ENCODE data around the gene AFF3.
"Not testable (repeated sequence)": the region's sequence is repeated elsewhere in the genome, so short reads cannot be mapped to it uniquely, and the experiment has no call there.

Gene AFF3

GRCh38 chr2:99509387-99509786, 633.0 kb downstream of the AFF3 start:
- Histone ChIP-seq H4K20me1 (ENCODE audit: insufficient read depth, low read length) (no peaks in the 10 kb centered on the region), H3K4me2 (ENCODE audit: low read length) (no peak overlapping the region), H3K9ac (ENCODE audit: low read length) (no peak overlapping the region), H3K4me1 (ENCODE audit: insufficient read depth, low read length, severe bottlenecking) (peaks cover 10% of the 10 kb centered on the region), H3K79me2 (ENCODE audit: insufficient read depth, low read length) (no peaks in the 10 kb centered on the region), H3K4me3 (ENCODE audit: low read depth, low read length, poor library complexity, severe bottlenecking) (no peak overlapping the region), H3F3A (ENCODE audit: insufficient read depth, low read length) (no peaks in the 10 kb centered on the region), H2AFZ (ENCODE audit: low read length) (no peak overlapping the region), H3K9me2 (ENCODE audit: low read depth, low read length) (no peaks in the 10 kb centered on the region), H3K27me3 (ENCODE audit: insufficient read depth, low read length) (no peaks in the 10 kb centered on the region), H3K27ac (ENCODE audit: low read depth, low read length, poor library complexity, severe bottlenecking) (no peak overlapping the region), H3K9me3 (ENCODE audit: low read length) (no peaks in the 10 kb centered on the region), H3K36me3 (ENCODE audit: insufficient read depth, low read length) (no peaks in the 10 kb centered on the region)
- no peak for TF ChIP-seq EZH2 (IDR thresholded peaks at IDR 0.05; ENCODE audit: borderline replicate concordance, low read length)
- TF ChIP-seq, protein P1, sequence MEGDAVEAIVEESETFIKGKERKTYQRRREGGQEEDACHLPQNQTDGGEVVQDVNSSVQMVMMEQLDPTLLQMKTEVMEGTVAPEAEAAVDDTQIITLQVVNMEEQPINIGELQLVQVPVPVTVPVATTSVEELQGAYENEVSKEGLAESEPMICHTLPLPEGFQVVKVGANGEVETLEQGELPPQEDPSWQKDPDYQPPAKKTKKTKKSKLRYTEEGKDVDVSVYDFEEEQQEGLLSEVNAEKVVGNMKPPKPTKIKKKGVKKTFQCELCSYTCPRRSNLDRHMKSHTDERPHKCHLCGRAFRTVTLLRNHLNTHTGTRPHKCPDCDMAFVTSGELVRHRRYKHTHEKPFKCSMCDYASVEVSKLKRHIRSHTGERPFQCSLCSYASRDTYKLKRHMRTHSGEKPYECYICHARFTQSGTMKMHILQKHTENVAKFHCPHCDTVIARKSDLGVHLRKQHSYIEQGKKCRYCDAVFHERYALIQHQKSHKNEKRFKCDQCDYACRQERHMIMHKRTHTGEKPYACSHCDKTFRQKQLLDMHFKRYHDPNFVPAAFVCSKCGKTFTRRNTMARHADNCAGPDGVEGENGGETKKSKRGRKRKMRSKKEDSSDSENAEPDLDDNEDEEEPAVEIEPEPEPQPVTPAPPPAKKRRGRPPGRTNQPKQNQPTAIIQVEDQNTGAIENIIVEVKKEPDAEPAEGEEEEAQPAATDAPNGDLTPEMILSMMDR (IDR thresholded peaks at IDR 0.05; ENCODE audit: low read length) = no peak

DNA sequence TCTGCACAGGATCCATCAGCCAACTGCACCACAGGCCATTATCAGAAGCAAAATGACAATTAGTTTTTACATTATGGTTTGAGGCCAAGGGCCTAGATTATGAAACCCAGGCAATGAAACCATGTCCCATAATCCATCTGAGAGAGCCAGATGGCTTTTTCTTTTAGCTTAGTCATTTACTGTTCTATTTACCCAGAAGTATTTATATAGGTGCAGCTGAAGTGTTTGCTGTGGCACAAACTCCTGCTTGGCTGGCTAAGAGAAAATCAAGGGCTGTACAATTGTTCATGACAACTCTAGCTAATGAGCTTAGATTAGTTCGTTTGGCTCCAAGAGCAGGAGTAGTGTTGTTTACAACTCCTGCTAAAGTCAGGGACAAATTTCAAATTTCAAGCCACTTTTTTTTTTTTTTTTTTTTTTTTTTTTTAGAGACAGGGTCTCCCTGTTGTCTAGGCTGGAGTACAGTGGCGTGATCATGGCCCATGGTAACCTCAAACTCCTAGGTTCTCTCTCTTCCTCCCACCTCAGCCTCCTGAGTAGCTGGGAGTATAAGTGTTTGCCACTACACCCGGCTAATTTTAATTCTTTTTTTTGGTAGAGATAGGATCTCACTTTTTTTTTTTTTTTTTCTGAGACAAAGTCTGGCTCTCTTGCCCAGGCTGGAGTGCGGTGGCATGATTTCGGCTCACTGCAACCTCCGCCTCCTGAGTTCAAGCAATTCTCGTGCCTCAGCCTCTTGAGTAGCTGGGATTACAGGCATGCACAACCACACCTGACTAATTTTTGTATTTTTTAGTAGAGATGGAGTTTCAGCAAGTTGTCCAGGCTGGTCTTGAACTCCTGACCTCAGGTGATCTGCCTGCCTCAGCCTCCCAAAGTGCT, 634.2 kb downstream of the AFF3 start:
- H3K4me2 ChIP-seq (ENCODE audit: low read length) = no peak overlapping the region
- H3K4me3 ChIP-seq (ENCODE audit: low read depth, low read length, poor library complexity, severe bottlenecking) = no peak overlapping the region
- no peak overlapping the region for H3K27ac ChIP-seq (ENCODE audit: low read depth, low read length, poor library complexity, severe bottlenecking)
- H3K9me3 ChIP-seq (ENCODE audit: low read length) = no peaks in the 10 kb centered on the region
- no peaks in the 10 kb centered on the region for H3K36me3 ChIP-seq (ENCODE audit: insufficient read depth, low read length)
- no peak overlapping the region for H3K9ac ChIP-seq (ENCODE audit: low read length)
- TF ChIP-seq EZH2 (IDR thresholded peaks at IDR 0.05; ENCODE audit: borderline replicate concordance, low read length) = no peak
- TF ChIP-seq, protein P1 (IDR thresholded peaks at IDR 0.05; ENCODE audit: low read length) = no peak
- H3K27me3 ChIP-seq (ENCODE audit: insufficient read depth, low read length) = no peaks in the 10 kb centered on the region
- H3K4me1 ChIP-seq (ENCODE audit: insufficient read depth, low read length, severe bottlenecking) = peaks cover 10% of the 10 kb centered on the region
- H2AFZ ChIP-seq (ENCODE audit: low read length) = no peak overlapping the region
- no peaks in the 10 kb centered on the region for H3K9me2 ChIP-seq (ENCODE audit: low read depth, low read length)
- no peaks in the 10 kb centered on the region for H3F3A ChIP-seq (ENCODE audit: insufficient read depth, low read length)
- no peaks in the 10 kb centered on the region for H3K79me2 ChIP-seq (ENCODE audit: insufficient read depth, low read length)
- no peaks in the 10 kb centered on the region for H4K20me1 ChIP-seq (ENCODE audit: insufficient read depth, low read length)

GRCh38 chr2:99504844-99505584, 637.4 kb downstream of the AFF3 start:
- no peaks in the 10 kb centered on the region for H4K20me1 ChIP-seq (ENCODE audit: insufficient read depth, low read length)
- no peaks in the 10 kb centered on the region for H3K9me3 ChIP-seq (ENCODE audit: low read length)
- no peak overlapping the region for H3K9ac ChIP-seq (ENCODE audit: low read length)
- H3K4me2 ChIP-seq (ENCODE audit: low read length) = no peak overlapping the region
- H3F3A ChIP-seq (ENCODE audit: insufficient read depth, low read length) = no peaks in the 10 kb centered on the region
- H2AFZ ChIP-seq (ENCODE audit: low read length) = no peak overlapping the region
- no peaks in the 10 kb centered on the region for H3K79me2 ChIP-seq (ENCODE audit: insufficient read depth, low read length)
- peaks cover 10% of the 10 kb centered on the region for H3K4me1 ChIP-seq (ENCODE audit: insufficient read depth, low read length, severe bottlenecking)
- TF ChIP-seq, protein P1 (IDR thresholded peaks at IDR 0.05; ENCODE audit: low read length) = no peak
- TF ChIP-seq EZH2 (IDR thresholded peaks at IDR 0.05; ENCODE audit: borderline replicate concordance, low read length) = no peak
- H3K36me3 ChIP-seq (ENCODE audit: insufficient read depth, low read length) = no peaks in the 10 kb centered on the region
- no peak overlapping the region for H3K27ac ChIP-seq (ENCODE audit: low read depth, low read length, poor library complexity, severe bottlenecking)
- H3K4me3 ChIP-seq (ENCODE audit: low read depth, low read length, poor library complexity, severe bottlenecking) = no peak overlapping the region
- no peaks in the 10 kb centered on the region for H3K9me2 ChIP-seq (ENCODE audit: low read depth, low read length)
- H3K27me3 ChIP-seq (ENCODE audit: insufficient read depth, low read length) = no peaks in the 10 kb centered on the region

DNA sequence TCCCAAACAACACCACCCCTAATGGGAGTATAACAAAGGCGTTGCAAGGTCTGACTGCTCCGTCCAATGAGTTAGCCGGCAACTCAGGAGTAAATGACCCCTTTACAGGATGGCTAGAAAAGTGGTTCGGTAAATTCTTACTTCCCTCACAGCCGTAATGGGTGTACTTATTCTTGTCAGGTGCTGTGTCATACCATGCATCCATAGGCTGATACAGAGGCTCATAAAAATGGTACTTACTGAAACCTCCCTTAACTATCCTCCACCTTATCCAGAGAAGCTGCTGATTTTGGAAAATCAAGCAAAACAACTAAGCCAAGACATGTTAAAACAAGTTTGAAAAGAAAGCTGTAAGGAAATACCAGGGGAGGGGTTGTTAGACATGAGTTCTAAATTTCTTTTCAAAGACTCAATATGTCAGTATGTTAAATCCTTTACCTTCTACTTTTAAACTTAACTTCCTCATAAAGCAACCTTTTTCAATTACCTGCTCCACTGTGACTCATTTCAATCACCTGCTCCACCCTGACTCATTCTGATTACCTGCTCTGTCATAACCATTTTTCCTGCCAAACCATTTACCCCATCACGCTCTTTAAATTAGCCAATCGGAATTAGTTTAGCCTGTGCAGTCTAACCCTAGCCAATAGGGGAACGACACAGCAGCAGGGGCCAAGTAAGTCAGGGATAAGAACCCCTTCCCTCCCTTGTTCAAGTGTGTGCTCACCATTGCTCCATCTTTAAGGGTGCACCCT, 638.6 kb downstream of the AFF3 start:
- H4K20me1 ChIP-seq (ENCODE audit: insufficient read depth, low read length); H3K9me3 ChIP-seq (ENCODE audit: low read length); H2AFZ ChIP-seq (ENCODE audit: low read length); H3K79me2 ChIP-seq (ENCODE audit: insufficient read depth, low read length); H3K27me3 ChIP-seq (ENCODE audit: insufficient read depth, low read length); H3K4me2 ChIP-seq (ENCODE audit: low read length); H3K9ac ChIP-seq (ENCODE audit: low read length); H3K27ac ChIP-seq (ENCODE audit: low read depth, low read length, poor library complexity, severe bottlenecking); H3F3A ChIP-seq (ENCODE audit: insufficient read depth, low read length); H3K36me3 ChIP-seq (ENCODE audit: insufficient read depth, low read length); H3K9me2 ChIP-seq (ENCODE audit: low read depth, low read length); H3K4me3 ChIP-seq (ENCODE audit: low read depth, low read length, poor library complexity, severe bottlenecking): not testable (repeated sequence)
- peaks cover 10% of the 10 kb centered on the region for H3K4me1 ChIP-seq (ENCODE audit: insufficient read depth, low read length, severe bottlenecking)

All from OCI-LY1 (cell line).